ENCODE data around the gene SCGB3A1. TPM values are rescaled to one million over a fixed set of nuclear protein-coding genes. Genes with fewer than 3 reads are reported as not detected.

Gene SCGB3A1
- not detected in 2 replicates for total RNA-seq

GRCh38 chr5:180591311-180591887 is at the start of gene SCGB3A1:
Gene SCGB3A1, minus strand, starts transcription at chr5:180591499. Its CDS starts 37 bp downstream, at chr5:180591462.

Other genes starting within 250 kb of the SCGB3A1 start
- gene GFPT2, start 238.2 kb downstream of the SCGB3A1 start, total RNA-seq: 12.2 and 23.0 TPM in 2 replicates
- gene CNOT6, start 97.1 kb downstream of the SCGB3A1 start, total RNA-seq: 15.8 and 19.7 TPM in 2 replicates
- 0.03 and 0.33 TPM in 2 replicates for gene FLT4, start 58.1 kb upstream of the SCGB3A1 start, total RNA-seq
- gene OR2Y1, start 148.6 kb upstream of the SCGB3A1 start, total RNA-seq: not detected in 2 replicates
- 103 and 115 TPM in 2 replicates for gene MGAT1, start 211.3 kb upstream of the SCGB3A1 start, total RNA-seq